ENCODE results near the gene EPHA4.

DNA sequence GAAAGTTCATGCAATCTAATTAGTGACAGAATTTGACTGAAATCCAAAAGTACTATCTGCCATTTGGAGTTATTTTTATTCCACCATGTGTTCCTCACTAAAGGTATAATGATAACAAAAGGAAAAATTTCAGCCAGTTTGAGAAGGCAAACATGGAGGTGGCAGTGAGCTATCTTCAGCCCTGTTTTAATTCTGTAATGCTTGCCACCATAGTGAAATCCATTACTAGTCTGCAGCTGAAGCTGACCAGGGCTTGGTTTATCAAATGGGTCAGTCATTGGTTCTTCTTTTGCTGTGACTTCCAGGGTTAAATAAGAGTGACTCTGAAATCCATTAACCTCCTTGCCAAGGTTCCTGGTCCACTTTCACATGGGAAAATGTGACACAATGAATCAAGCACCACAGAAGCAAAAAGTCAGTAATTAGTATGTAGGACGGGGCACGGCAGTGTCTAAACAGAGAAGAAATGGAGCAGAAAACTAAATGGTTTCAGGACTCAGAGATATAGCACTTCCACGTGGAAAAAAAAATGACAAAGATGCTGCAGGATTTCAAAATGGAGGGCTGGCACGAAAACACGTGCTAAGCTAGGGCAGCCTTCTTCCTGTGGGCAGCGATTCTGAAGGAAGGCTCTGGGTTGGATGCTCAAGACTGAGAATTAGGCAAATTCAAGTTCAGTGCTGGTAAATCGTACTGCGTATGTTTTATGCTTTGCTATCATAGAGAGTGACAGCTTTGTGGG, 87.2 kb downstream of the EPHA4 start:
- no peak for TF ChIP-seq CTCF (IDR thresholded peaks at IDR 0.05; ENCODE audit: insufficient read depth, low read depth, low read length)
- no peak for TF ChIP-seq EZH2 (IDR thresholded peaks at IDR 0.05; ENCODE audit: insufficient read depth, low read length)
